Hepatocyte (in vitro differentiated cells): Measurements from ENCODE around the gene KIAA1217. TPM values are rescaled to one million over a fixed set of nuclear protein-coding genes. Genes with fewer than 3 reads are reported as not detected.

Experiments
- DNase-seq: peaks from one replicate; pipeline ENCODE4 v3.0.0-alpha.2; 2016; ENCODE audit warnings: low spot score
- H2AFZ ChIP-seq: fragments of 200-600 bp; sonication (generic); 2 replicates; pipeline ENCODE4 v1.6.0; 2016; ENCODE audit warnings: antibody characterized with exemption, mild to moderate bottlenecking
- H3K27ac ChIP-seq: fragments of 200-600 bp; sonication (generic); 2 replicates; pipeline ENCODE4 v1.5.1; 2016; ENCODE audit warnings: mild to moderate bottlenecking
- H3K27me3 ChIP-seq: fragments of 200-600 bp; sonication (generic); 2 replicates; pipeline ENCODE4 v1.6.1; 2016
- H3K36me3 ChIP-seq: fragments of 200-600 bp; sonication (generic); replicated peaks from 2 replicates; pipeline ENCODE4 v1.5.1; 2016; ENCODE audit warnings: low read depth; ENCODE audit not compliant: insufficient read depth
- H3K4me1 ChIP-seq: fragments of 200-600 bp; sonication (generic); 2 replicates; pipeline ENCODE4 v1.5.1; 2016; ENCODE audit warnings: mild to moderate bottlenecking, moderate library complexity; ENCODE audit not compliant: insufficient read depth
- H3K4me2 ChIP-seq: fragments of 200-600 bp; sonication (generic); 2 replicates; pipeline ENCODE4 v1.6.0; 2016
- H3K4me3 ChIP-seq: fragments of 200-600 bp; sonication (generic); 2 replicates; pipeline ENCODE4 v1.5.1; 2016; ENCODE audit warnings: mild to moderate bottlenecking
- H3K79me2 ChIP-seq: fragments of 200-600 bp; sonication (generic); 2 replicates; pipeline ENCODE4 v1.6.0; 2017; ENCODE audit warnings: mild to moderate bottlenecking
- H3K9me2 ChIP-seq: fragments of 200-600 bp; sonication (generic); replicated peaks from 2 replicates; pipeline ENCODE4 v1.6.0; 2017; ENCODE audit warnings: mild to moderate bottlenecking; ENCODE audit not compliant: insufficient read depth
- H3K9me3 ChIP-seq: fragments of 200-600 bp; sonication (generic); 2 replicates; pipeline ENCODE4 v1.5.1; 2016; ENCODE audit warnings: low read depth, mild to moderate bottlenecking
- H4K20me1 ChIP-seq: fragments of 200-600 bp; sonication (generic); 2 replicates; pipeline ENCODE4 v1.6.0; 2016; ENCODE audit warnings: mild to moderate bottlenecking; ENCODE audit not compliant: insufficient read depth, poor library complexity, severe bottlenecking
- CTCF ChIP-seq: fragments of 200-600 bp; sonication (generic); IDR thresholded peaks from 2 replicates; pipeline ENCODE4 v1.5.1; 2016; ENCODE audit warnings: antibody characterized with exemption, mild to moderate bottlenecking; ENCODE audit not compliant: poor library complexity
- EZH2 ChIP-seq: fragments of 200-600 bp; sonication (generic); IDR thresholded peaks from 2 replicates; pipeline ENCODE4 v1.6.1; 2016; ENCODE audit warnings: antibody characterized with exemption, mild to moderate bottlenecking, borderline replicate concordance
- EZH2phosphoT487 ChIP-seq: fragments of 200-600 bp; sonication (generic); IDR thresholded peaks from one replicate; pipeline ENCODE4 v1.6.1; 2018; ENCODE audit warnings: antibody characterized with exemption, mild to moderate bottlenecking, low read depth, moderate library complexity; ENCODE audit not compliant: unreplicated experiment, severe bottlenecking
- WGBS: methylation state at CpG from one replicate; pipeline ENCODE4 v1.1.6; 2016; ENCODE audit warnings: low lambda C conversion rate; ENCODE audit errors: missing lambda C conversion rate; 5-methylcytosine and 5-hydroxymethylcytosine counted together
- polyA plus RNA-seq: library from polyadenylated mRNA; unstranded; fragments of >200 nt; fragmentation: Nextera tagmentation; extraction: Ambion mirVana; gene quantifications from 2 replicates; pipeline ENCODE4 v1.2.1, GENCODE V29; 2016
- total RNA-seq: library from RNA; depleted of rRNA; stranded (reverse); fragments of >200 nt; gene quantifications from 2 replicates; pipeline ENCODE4 v1.2.3, GENCODE V29; 2014

KIAA1217 gene
- total and polyA plus RNA-seq, 2 experiments from 2014 or later = 31.6 to 33.2 TPM

DNA sequence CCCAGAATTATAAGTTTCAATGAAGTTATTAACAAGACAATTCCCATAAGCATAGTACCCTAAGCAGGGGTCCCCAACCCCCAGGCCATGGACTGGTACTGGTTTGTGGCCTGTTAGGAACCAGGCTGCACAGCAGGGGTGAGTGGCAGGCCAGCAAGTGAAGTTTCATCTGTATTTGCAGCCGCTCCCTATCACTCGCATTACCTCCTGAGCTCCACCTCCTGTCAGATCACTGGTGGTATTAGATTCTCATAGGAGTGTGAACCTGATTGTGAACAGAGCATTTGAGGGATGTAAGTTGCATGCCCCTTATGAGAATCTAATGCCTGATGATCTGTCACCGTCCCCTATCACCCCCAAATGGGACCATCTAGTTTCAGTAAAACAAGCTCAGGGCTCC, 36.0 kb upstream of the KIAA1217 start:
- H3K9me2 ChIP-seq = no peaks in the 10 kb centered on the region

GRCh38 chr10:24174014-24174413, 34.9 kb upstream of the KIAA1217 start:
- WGBS = 82% methylated on average over 2 of the region's 2 CpGs
- H3K4me2 ChIP-seq = no peak overlapping the region
- no peak overlapping the region for H3K27ac ChIP-seq
- TF ChIP-seq EZH2 (no peak), EZH2phosphoT487 (no peak), CTCF (no peak)
- no peak overlapping the region for H3K4me3 ChIP-seq
- DNase-seq = no peak
- no peaks in the 10 kb centered on the region for H3K79me2 ChIP-seq
- H3K4me1 ChIP-seq = no peaks in the 10 kb centered on the region
- H3K9me3 ChIP-seq = no peaks in the 10 kb centered on the region
- H3K9me2 ChIP-seq = no peaks in the 10 kb centered on the region
- no peaks in the 10 kb centered on the region for H4K20me1 ChIP-seq
- H2AFZ ChIP-seq = no peak overlapping the region
- H3K36me3 ChIP-seq = no peaks in the 10 kb centered on the region
- no peaks in the 10 kb centered on the region for H3K27me3 ChIP-seq

More for the DNA sequence above, 36.0 kb upstream of the KIAA1217 start:
- Histone ChIP-seq H2AFZ (no peak overlapping the region), H3K79me2 (no peaks in the 10 kb centered on the region), H4K20me1 (no peaks in the 10 kb centered on the region), H3K36me3 (no peaks in the 10 kb centered on the region), H3K4me3 (no peak overlapping the region), H3K27ac (no peak overlapping the region), H3K4me1 (no peaks in the 10 kb centered on the region), H3K9me3 (no peaks in the 10 kb centered on the region), H3K27me3 (no peaks in the 10 kb centered on the region), H3K4me2 (no peak overlapping the region)
- TF ChIP-seq EZH2 (no peak), EZH2phosphoT487 (no peak), CTCF (no peak)
- DNase-seq = no peak
- 94% methylated on average over 3 of the region's 3 CpGs for whole genome bisulfite sequencing

DNA sequence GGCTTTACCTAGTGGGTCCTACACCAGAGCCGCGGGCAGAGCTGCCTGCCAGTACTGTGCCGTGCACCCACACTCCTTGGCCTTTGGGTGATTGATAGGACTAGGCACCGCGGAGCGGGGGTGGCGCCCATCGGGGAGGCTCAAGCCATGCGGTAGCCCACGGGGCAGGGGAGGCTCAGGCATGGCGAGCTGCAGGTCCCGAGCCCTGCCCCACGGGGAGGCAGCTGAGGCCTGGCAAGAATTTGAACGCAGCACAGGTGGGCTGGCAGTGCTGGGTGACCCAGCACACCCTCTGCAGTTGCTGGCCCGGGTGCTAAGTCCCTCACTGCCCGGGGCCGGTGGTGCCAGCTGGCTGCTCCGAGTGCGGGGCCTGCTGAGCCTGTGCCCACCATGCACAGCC, 32.3 kb upstream of the KIAA1217 start:
- no peak for TF ChIP-seq CTCF
- TF ChIP-seq EZH2 = no peak
- TF ChIP-seq EZH2phosphoT487 = no peak
- Histone ChIP-seq H3K27ac (no peak overlapping the region), H3K27me3 (no peaks in the 10 kb centered on the region), H3K36me3 (no peaks in the 10 kb centered on the region), H2AFZ (no peak overlapping the region), H3K9me3 (no peaks in the 10 kb centered on the region), H3K4me2 (no peak overlapping the region), H3K9me2 (no peaks in the 10 kb centered on the region), H3K79me2 (no peaks in the 10 kb centered on the region), H3K4me1 (no peaks in the 10 kb centered on the region), H4K20me1 (no peaks in the 10 kb centered on the region), H3K4me3 (no peak overlapping the region)
- whole genome bisulfite sequencing = 97% methylated on average over 19 of the region's 19 CpGs
- DNase-seq = no peak

GRCh38 chr10:24177636-24178035, 31.3 kb upstream of the KIAA1217 start:
- Histone ChIP-seq H3K4me2 (no peak overlapping the region), H3K27ac (no peak overlapping the region), H4K20me1 (no peaks in the 10 kb centered on the region), H3K4me1 (no peaks in the 10 kb centered on the region), H3K79me2 (no peaks in the 10 kb centered on the region), H3K27me3 (no peaks in the 10 kb centered on the region), H3K4me3 (no peak overlapping the region), H2AFZ (no peak overlapping the region), H3K36me3 (no peaks in the 10 kb centered on the region), H3K9me3 (no peaks in the 10 kb centered on the region), H3K9me2 (no peaks in the 10 kb centered on the region)
- TF ChIP-seq EZH2phosphoT487 (no peak), CTCF (no peak), EZH2 (no peak)
- DNase-seq = no peak
